Vagina (tissue), 2 donors: ENCODE data around the gene TINAGL1. TPM values are rescaled to one million over a fixed set of nuclear protein-coding genes. Genes with fewer than 3 reads are reported as not detected.

Experiments used
- DNase-seq, 2 donors: peaks; one replicate each; pipeline ENCODE4 v3.0.0-alpha.2; 2017; ENCODE audit errors: extremely low spot score in 2 of 2
- H3K27ac ChIP-seq: fragments of 200-600 bp; sonication (generic); one replicate; pipeline ENCODE4 v1.5.1; 2019
- H3K27me3 ChIP-seq: fragments of 200-600 bp; sonication (generic); one replicate; pipeline ENCODE4 v1.5.1; 2019
- H3K36me3 ChIP-seq, 2 donors: fragments of 200-600 bp; sonication (generic); one replicate each; pipeline ENCODE4 v1.5.1; 2017 to 2019
- H3K4me1 ChIP-seq: fragments of 200-600 bp; sonication (generic); one replicate; pipeline ENCODE4 v1.5.1; 2019
- H3K4me3 ChIP-seq, 2 donors: fragments of 200-600 bp; sonication (generic); 1 replicate in 1 of 2; 2 replicates in 1 of 2; pipeline ENCODE4 v1.5.1; 2016 to 2019
- H3K9me3 ChIP-seq: fragments of 200-600 bp; sonication (generic); one replicate; pipeline ENCODE4 v1.5.1; 2019
- POLR2A ChIP-seq, 2 donors: fragments of 450-650 bp; IDR thresholded peaks; one replicate each; pipeline ENCODE4 v1.6.1; 2017; ENCODE audit warnings: antibody characterized with exemption in 2 of 2, mild to moderate bottlenecking in 2 of 2, moderate library complexity in 2 of 2
- POLR2AphosphoS5 ChIP-seq, 2 donors: sonication (generic); formaldehyde crosslinking; IDR thresholded peaks; one replicate each; pipeline ENCODE4 v1.9.0; 2017; ENCODE audit warnings: antibody characterized with exemption in 2 of 2, mild to moderate bottlenecking in 2 of 2, low read depth in 1 of 2; ENCODE audit not compliant: insufficient read depth in 1 of 2
- intact Hi-C: fragments of 100-400 bp; cut with DNase I; formaldehyde crosslinking; loops from one replicate; pipeline ENCODE4 v1.15.1; 2023
- total RNA-seq: library from RNA; depleted of rRNA; stranded (reverse); fragments of >200 nt; gene quantifications from one replicate; pipeline ENCODE4 v1.2.3, GENCODE V29; 2016
- TF ChIP-seq, protein P1 (sequence below), 3 experiments: fragments of 450-650 bp in 2 of 3; fragments of 200-600 bp in 1 of 3; sonication (generic) in 1 of 3; IDR thresholded peaks; one replicate each; pipeline ENCODE4 v1.5.1; 2017 to 2019; ENCODE audit warnings: antibody characterized with exemption in 3 of 3, mild to moderate bottlenecking in 2 of 3, moderate library complexity in 2 of 3

TINAGL1 gene
- total RNA-seq, 1 donor from 2014 or later = 142 TPM

DNA sequence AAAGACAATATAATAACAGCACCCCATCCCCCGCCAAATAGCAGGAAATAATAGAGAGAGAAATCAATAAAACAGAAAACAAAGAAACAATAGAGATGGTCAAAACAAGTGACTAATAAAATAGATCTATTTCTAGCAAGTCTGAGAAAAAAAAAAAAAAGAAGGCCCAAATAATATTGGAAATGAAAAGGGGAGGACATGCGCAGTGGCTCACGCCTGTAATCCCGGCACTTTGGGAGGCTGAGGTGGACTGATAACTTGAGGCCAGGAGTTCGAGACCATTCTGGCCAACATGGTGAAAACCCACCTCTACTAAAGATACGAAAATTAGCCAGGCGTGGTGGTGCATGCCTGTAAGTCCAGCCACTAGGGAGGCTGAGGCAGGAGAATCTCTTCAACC is 22.7 kb downstream of the TINAGL1 start:
- H3K9me3 ChIP-seq = no peaks in the 10 kb centered on the region
- no peak for DNase-seq
- H3K27ac ChIP-seq = no peak overlapping the region
- H3K4me1 ChIP-seq = no peaks in the 10 kb centered on the region
- intact Hi-C loops = no loop called here
- H3K36me3 ChIP-seq = no peaks in the 10 kb centered on the region
- TF ChIP-seq, protein P1, sequence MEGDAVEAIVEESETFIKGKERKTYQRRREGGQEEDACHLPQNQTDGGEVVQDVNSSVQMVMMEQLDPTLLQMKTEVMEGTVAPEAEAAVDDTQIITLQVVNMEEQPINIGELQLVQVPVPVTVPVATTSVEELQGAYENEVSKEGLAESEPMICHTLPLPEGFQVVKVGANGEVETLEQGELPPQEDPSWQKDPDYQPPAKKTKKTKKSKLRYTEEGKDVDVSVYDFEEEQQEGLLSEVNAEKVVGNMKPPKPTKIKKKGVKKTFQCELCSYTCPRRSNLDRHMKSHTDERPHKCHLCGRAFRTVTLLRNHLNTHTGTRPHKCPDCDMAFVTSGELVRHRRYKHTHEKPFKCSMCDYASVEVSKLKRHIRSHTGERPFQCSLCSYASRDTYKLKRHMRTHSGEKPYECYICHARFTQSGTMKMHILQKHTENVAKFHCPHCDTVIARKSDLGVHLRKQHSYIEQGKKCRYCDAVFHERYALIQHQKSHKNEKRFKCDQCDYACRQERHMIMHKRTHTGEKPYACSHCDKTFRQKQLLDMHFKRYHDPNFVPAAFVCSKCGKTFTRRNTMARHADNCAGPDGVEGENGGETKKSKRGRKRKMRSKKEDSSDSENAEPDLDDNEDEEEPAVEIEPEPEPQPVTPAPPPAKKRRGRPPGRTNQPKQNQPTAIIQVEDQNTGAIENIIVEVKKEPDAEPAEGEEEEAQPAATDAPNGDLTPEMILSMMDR (IDR thresholded peaks at IDR 0.05) = no peak
- no peak for TF ChIP-seq POLR2AphosphoS5 (IDR thresholded peaks at IDR 0.05; ENCODE audit: insufficient read depth in 1 of 2, low read depth in 1 of 2)
- no peak for TF ChIP-seq POLR2A (IDR thresholded peaks at IDR 0.05)
- no peaks in the 10 kb centered on the region for H3K27me3 ChIP-seq
- no peak overlapping the region for H3K4me3 ChIP-seq

DNA sequence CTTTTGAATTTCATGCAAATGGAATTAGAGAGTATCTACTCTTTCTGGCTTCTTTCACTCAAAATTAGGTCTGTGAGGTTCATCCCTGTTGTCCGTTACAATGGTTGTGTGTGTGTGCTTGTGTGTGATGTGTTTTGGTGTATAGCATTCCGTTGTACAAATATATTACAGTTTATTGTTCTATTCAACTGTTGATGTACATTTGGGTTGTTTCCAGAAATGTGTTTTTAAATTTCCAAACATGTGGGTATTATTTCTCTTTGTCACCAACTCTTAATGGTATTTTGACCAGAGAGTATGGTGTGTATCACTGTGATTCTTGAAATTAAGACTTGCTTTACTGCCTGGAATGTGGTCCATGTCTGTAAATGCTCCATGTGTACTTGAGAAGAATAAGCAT is 24.3 kb downstream of the TINAGL1 start:
- Histone ChIP-seq H3K27me3 (no peaks in the 10 kb centered on the region), H3K9me3 (no peaks in the 10 kb centered on the region), H3K4me1 (no peaks in the 10 kb centered on the region), H3K27ac (no peak overlapping the region), H3K4me3 (no peak overlapping the region), H3K36me3 (no peaks in the 10 kb centered on the region)
- TF ChIP-seq POLR2A (IDR thresholded peaks at IDR 0.05) = no peak
- TF ChIP-seq, protein P1 (IDR thresholded peaks at IDR 0.05) = no peak
- no peak for TF ChIP-seq POLR2AphosphoS5 (IDR thresholded peaks at IDR 0.05; ENCODE audit: insufficient read depth in 1 of 2, low read depth in 1 of 2)
- no peak for DNase-seq
- intact Hi-C loops = no loop called here

DNA sequence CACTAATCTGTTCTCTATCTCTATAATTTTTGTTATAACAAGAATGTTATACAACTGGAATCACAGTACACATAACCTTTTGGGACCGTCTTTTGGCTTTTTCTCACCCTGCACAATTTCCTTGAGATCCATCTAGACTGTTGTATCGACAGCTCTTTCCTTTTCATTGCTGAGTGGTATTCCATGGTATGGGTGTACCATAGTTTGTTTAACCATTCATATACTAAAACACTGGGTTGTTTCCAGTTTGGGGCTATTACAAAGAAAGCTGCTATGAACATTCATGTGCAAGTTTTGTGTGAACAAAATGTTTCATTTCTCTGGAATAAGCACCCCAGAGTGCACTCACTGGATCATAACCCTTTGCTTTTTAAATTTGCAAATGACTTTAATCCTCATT is 25.8 kb downstream of the TINAGL1 start:
- TF ChIP-seq POLR2A (IDR thresholded peaks at IDR 0.05) (no peak), POLR2AphosphoS5 (IDR thresholded peaks at IDR 0.05; ENCODE audit: insufficient read depth in 1 of 2, low read depth in 1 of 2) (no peak)
- TF ChIP-seq, protein P1 (IDR thresholded peaks at IDR 0.05) = no peak
- Histone ChIP-seq H3K9me3 (no peaks in the 10 kb centered on the region), H3K27ac (no peak overlapping the region), H3K27me3 (no peaks in the 10 kb centered on the region), H3K4me1 (no peaks in the 10 kb centered on the region), H3K4me3 (no peak overlapping the region), H3K36me3 (no peaks in the 10 kb centered on the region)
- no peak for DNase-seq
- intact Hi-C loops = no loop called here

DNA sequence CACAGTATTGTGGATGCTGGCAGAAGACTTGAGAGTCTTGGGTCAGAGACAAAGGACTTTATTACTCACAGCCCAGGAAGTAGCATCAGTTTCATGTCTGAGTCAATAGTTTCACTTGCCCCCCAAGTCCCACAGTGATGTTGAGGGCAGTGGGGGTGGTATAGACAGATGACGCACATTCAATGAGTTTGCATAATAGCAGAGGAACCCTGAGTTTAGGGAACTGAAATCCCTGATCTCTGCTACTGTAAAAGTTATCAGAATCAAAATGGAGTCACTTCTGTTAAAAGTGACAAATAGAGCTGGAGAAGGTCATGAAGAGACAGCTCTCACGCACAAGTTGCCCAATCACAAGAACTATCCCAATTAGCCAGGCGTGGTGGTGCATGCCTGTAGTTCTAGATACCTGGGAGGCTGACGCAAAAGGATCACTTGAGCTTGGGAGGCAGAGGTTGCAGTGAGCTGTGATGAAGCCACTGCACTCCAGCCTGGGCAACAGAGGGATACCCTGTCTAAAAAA is 29.7 kb downstream of the TINAGL1 start:
- TF ChIP-seq POLR2A (IDR thresholded peaks at IDR 0.05) = no peak
- TF ChIP-seq POLR2AphosphoS5 (IDR thresholded peaks at IDR 0.05; ENCODE audit: insufficient read depth in 1 of 2, low read depth in 1 of 2) = no peak
- TF ChIP-seq, protein P1 (IDR thresholded peaks at IDR 0.05) = no peak
- H3K9me3 ChIP-seq = no peaks in the 10 kb centered on the region
- H3K27ac ChIP-seq = no peak overlapping the region
- no peaks in the 10 kb centered on the region for H3K4me1 ChIP-seq
- intact Hi-C loops = no loop called here
- DNase-seq = no peak
- no peaks in the 10 kb centered on the region for H3K36me3 ChIP-seq
- no peak overlapping the region for H3K4me3 ChIP-seq
- H3K27me3 ChIP-seq = no peaks in the 10 kb centered on the region

DNA sequence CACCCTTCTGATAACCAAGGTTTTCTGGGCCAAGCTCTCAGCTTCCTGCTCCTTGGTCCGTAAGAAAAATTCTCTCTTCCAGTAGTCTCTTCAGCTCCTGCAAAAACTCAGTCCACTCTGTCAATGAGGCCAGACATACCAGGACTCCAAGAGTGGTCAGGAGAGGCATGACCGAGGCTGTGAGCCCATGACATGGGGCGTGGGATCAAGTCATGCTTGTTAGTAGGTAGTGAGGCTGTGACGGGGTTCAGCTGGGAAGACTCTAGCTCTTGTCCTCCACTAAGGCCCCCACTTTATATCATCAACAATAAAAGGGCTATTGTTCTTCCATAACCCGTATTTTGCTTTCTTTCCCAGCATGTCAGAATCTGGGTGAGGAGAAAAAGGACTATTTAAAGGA is 31.0 kb downstream of the TINAGL1 start:
- Histone ChIP-seq H3K4me3 (no peak overlapping the region), H3K27me3 (no peaks in the 10 kb centered on the region), H3K27ac (no peak overlapping the region), H3K36me3 (no peaks in the 10 kb centered on the region), H3K9me3 (no peaks in the 10 kb centered on the region), H3K4me1 (no peaks in the 10 kb centered on the region)
- intact Hi-C loops = no loop called here
- TF ChIP-seq POLR2A (IDR thresholded peaks at IDR 0.05) (no peak), POLR2AphosphoS5 (IDR thresholded peaks at IDR 0.05; ENCODE audit: insufficient read depth in 1 of 2, low read depth in 1 of 2) (no peak)
- TF ChIP-seq, protein P1 (IDR thresholded peaks at IDR 0.05) = no peak
- no peak for DNase-seq
